Psoas muscle (tissue), 8 donors: Measurements from ENCODE around the gene VILL. TPM values are rescaled to one million over a fixed set of nuclear protein-coding genes. Genes with fewer than 3 reads are reported as not detected.
"Not testable (repeated sequence)": the region's sequence is repeated elsewhere in the genome, so short reads cannot be mapped to it uniquely, and the experiment has no call there.

Experiments
- ATAC-seq, 4 donors: fragments of 200-7000 bp; cut with Tn5 transposase; one replicate each; pipeline ENCODE4 v1.9.1; 2020; ENCODE audit warnings: moderate library complexity in 3 of 4, mild to moderate bottlenecking in 2 of 4
- DNase-seq, 2 donors: peaks; one replicate each; pipeline ENCODE4 v3.0.0-alpha.2; 2020
- H3K27ac ChIP-seq: fragments of 200-600 bp; one replicate; pipeline ENCODE4 v1.8.0; 2022
- H3K27me3 ChIP-seq, 3 donors: fragments of 200-600 bp in 1 of 3; one replicate each; pipeline versions ENCODE4 v1.6.1 to v1.8.0; 2013 to 2022; ENCODE audit warnings: low read length in 2 of 3, mild to moderate bottlenecking in 2 of 3, moderate library complexity in 1 of 3; ENCODE audit not compliant: insufficient read depth in 3 of 3
- H3K36me3 ChIP-seq, 2 donors: fragments of 200-600 bp in 1 of 2; one replicate each; pipeline versions ENCODE4 v1.6.1 to v1.8.0; 2013 to 2022; ENCODE audit warnings: low read depth in 1 of 2, mild to moderate bottlenecking in 1 of 2, moderate library complexity in 1 of 2; ENCODE audit not compliant: insufficient read depth in 1 of 2
- H3K4me1 ChIP-seq: fragments of 200-600 bp; one replicate; pipeline ENCODE4 v1.8.0; 2022
- H3K4me3 ChIP-seq: fragments of 200-600 bp; one replicate; pipeline ENCODE4 v1.8.0; 2022; ENCODE audit warnings: mild to moderate bottlenecking
- H3K9me3 ChIP-seq: fragments of 200-600 bp; one replicate; pipeline ENCODE4 v1.8.0; 2022
- WGBS, 3 donors: extraction: QIAGEN DNeasy Blood & Tissue Kit; methylation state at CpG; one replicate each; pipeline versions ENCODE4 v1.1.6 to v1.1.7; 2013; 5-methylcytosine and 5-hydroxymethylcytosine counted together
- intact Hi-C, 2 donors: fragments of 100-400 bp; cut with DNase I; formaldehyde crosslinking; loops; one replicate each; pipeline versions ENCODE4 v1.11.0 to v1.14.2; 2022
- polyA plus RNA-seq, 3 donors: library from polyadenylated mRNA; stranded (reverse); fragments of 200-250 nt; gene quantifications; one replicate each; pipeline ENCODE4 v1.2.3, GENCODE V29; 2013
- total RNA-seq, 4 donors: library from RNA; stranded (reverse); fragmentation: NEBNext Ultra II Directional in 2 of 4; extraction: Animal tissue kit (Norgen Biotek cat#: 25700) in 2 of 4; gene quantifications; one replicate each; pipeline versions ENCODE4 v1.2.1 to v1.2.4, GENCODE V29; 2021 to 2023
- TF ChIP-seq, protein P1 (sequence below): fragments of 200-600 bp; IDR thresholded peaks from one replicate; pipeline ENCODE4 v1.8.0; 2022; ENCODE audit warnings: antibody characterized with exemption
- donor health status: healthy with polysubstance abuse.
- donor health status: DM: no; HTN: no; CAD: no; lungs with moderate emphysema.
- donor health status: Bipolar disorder and iron deficiency.
- donor health status: healthy.
- donor health status: DM: yes; HTN: yes; CAD: no.
- donor health status: DM: no; HTN: no; CAD: no.
- donor health status: DM: no; HTN: no; CAD: no.
- donor health status: DM: yes; HTN: yes; CAD: no.

Gene VILL
- total and polyA plus RNA-seq, 7 donors: 0.65 to 2.1 (median 0.92) TPM

DNA sequence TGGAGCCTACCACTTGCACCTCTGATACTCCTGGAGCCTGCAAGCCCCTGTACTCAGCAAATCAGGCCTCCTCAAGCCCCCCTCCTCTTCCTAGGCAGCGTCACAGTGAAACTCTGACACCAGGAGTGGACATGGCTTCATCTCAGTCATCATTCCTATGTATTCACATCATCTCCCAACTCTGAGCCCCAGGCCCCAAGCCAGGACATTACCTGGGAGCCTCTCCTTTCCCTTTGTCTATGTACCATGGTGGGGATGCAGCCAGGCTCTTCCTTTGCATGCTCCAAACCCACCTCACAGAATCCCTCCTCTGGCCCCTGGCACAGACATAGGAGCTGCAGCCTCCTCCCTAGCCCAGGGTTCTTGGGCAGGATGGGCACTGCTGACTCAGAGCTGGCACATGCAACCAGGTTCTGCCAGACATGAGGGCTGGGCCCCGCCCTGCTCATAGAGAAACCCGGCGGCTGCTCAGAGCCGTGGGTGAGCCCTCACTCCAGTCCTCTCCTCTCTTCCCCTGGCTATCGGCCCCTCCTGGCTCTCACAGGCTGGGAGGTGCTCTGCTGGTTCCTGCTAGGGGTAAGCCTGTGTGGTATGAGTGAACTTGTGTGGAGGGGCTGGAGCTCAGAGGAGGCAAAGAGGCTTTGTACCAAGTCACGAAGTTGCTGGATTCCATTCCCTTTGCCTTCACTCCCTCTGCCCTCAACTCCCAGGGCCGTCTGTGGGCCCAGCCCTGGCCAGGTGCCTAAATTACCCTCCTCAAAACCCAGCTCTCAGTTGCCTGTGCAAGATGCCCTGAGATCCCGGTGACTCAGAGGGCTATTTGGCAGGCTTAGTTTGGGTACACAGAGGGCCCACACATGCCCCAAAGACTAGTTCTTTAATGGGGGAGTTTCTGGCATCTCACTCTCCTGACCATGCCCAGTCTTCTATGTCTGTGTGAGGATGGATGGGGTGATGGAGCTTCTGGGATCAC lies 40.7 kb downstream of the VILL start:
- ATAC-seq: peak; percentile 33 to 69 (median 52)
- intact Hi-C loops: no loop called here
- TF ChIP-seq, protein P1, sequence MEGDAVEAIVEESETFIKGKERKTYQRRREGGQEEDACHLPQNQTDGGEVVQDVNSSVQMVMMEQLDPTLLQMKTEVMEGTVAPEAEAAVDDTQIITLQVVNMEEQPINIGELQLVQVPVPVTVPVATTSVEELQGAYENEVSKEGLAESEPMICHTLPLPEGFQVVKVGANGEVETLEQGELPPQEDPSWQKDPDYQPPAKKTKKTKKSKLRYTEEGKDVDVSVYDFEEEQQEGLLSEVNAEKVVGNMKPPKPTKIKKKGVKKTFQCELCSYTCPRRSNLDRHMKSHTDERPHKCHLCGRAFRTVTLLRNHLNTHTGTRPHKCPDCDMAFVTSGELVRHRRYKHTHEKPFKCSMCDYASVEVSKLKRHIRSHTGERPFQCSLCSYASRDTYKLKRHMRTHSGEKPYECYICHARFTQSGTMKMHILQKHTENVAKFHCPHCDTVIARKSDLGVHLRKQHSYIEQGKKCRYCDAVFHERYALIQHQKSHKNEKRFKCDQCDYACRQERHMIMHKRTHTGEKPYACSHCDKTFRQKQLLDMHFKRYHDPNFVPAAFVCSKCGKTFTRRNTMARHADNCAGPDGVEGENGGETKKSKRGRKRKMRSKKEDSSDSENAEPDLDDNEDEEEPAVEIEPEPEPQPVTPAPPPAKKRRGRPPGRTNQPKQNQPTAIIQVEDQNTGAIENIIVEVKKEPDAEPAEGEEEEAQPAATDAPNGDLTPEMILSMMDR: no peak
- no peak overlapping the region for H3K4me3 ChIP-seq
- peaks cover 5% of the 10 kb centered on the region for H3K4me1 ChIP-seq
- DNase-seq: peak; percentile 43 to 68
- H3K27me3 ChIP-seq: peaks cover 0 to 5% (median 4%) of the 10 kb centered on the region in 3 donors
- no peak overlapping the region for H3K27ac ChIP-seq
- no peaks in the 10 kb centered on the region for H3K36me3 ChIP-seq
- no peaks in the 10 kb centered on the region for H3K9me3 ChIP-seq
- WGBS, 3 donors: 31 to 51% (median 36%) methylated on average over 9 of the region's 9 CpGs

DNA sequence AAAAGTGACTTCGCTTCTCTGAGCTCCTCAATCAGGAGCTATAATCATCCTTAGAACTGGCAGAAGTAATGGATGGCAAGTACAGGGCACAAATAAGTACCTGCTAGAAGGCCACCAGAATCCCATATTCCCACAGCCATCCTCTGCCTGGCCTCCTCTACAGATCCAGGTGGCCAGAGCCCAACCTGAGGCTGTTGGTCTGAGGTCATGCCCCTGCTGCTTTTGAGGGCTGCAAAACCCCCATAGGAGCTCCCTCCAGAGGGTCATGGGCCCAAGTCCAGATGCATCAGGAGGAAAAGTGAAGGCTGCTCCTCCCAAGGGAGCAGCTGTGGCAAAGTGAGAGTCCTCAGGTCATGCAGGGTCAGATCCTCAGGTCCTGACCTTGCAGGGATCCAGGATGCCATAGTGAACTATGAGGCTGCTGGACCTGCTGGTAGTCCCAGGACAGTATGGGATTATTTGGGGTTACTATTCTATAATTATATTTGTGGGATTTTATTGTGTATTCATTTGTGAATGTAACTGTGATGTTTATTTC lies 41.8 kb downstream of the VILL start:
- Histone ChIP-seq H3K4me1 (peaks cover 5% of the 10 kb centered on the region), H3K4me3 (no peak overlapping the region), H3K27ac (no peak overlapping the region), H3K27me3 (peaks cover 0 to 5% (median 4%) of the 10 kb centered on the region in 3 donors), H3K9me3 (no peaks in the 10 kb centered on the region), H3K36me3 (no peaks in the 10 kb centered on the region)
- WGBS, 3 donors: 94 to 100% (median 97%) methylated on average over 1 of the region's 1 CpG
- TF ChIP-seq, protein P1: no peak
- ATAC-seq (no peak), DNase-seq (no peak)
- intact Hi-C loops: no loop called here

DNA sequence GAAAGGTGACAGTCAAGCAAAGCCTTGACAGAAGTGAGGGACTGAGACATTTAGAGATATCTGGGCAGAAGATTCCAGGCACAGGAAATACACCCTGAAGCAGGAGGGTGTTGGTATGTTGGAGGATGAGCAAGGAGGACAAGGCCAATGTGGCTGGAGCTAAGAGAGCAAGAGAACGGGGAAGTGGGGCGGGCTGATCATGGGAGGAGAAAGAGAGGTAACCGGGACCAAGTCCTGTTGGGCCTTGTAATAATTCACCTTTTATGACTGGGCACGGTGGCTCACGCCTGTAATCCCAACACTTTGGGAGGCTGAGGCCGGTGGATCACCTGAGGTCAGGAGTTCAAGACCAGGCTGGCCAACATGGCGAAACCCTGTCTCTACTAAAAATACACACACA lies 43.0 kb downstream of the VILL start:
- H3K27ac ChIP-seq, H3K4me1 ChIP-seq, intact Hi-C loops, DNase-seq, H3K9me3 ChIP-seq, ATAC-seq, H3K4me3 ChIP-seq, H3K36me3 ChIP-seq, H3K27me3 ChIP-seq: not testable (repeated sequence)
- WGBS, 3 donors: 88 to 94% (median 90%) methylated on average over 6 to 7 of the region's 7 CpGs

DNA sequence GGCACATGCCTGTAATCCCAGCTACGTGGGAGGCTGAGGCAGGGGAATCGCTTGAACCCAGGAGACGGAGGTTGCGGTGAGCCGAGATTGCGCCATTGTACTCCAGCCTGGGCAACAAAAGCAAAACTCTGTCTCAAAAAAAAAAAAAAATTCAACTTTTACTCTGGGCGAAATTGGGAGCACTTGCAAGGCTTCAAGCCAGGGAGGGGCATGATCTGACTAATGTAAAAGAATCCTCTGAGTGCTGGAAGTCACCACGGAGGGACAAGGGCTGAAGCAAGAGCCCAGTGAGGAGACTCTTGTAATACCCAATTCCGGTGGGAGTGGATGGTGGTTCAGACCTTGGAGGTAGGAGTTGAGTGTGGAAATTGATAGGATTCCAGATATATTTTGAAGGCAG lies 43.7 kb downstream of the VILL start:
- H3K4me1 ChIP-seq, H3K9me3 ChIP-seq, DNase-seq, H3K27ac ChIP-seq, H3K4me3 ChIP-seq, H3K36me3 ChIP-seq, intact Hi-C loops, ATAC-seq: not testable (repeated sequence)
- H3K27me3 ChIP-seq: peaks cover 0 to 12% (median 4%) of the 10 kb centered on the region in 3 donors
- 87 to 92% (median 88%) methylated on average over 9 of the region's 9 CpGs for WGBS, 3 donors

DNA sequence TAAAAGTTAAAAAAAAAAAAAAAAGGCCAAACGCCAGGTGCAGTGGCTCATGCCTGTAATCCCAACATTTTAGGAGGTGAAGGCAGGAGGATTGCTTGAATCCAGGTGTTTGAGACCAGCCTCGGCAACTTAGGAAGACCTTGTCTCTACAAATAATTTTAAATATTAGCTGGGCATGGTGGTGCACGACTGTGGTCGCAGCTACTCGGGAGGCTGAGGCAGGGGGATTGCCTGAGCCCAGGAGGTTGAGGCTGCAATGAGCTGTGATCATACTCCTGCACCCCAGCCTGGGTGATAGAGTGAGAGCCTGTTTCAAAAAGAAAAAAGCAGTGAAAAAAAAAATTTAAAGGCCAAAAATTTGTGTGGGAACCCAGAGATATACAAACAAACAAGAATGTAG lies 45.7 kb downstream of the VILL start:
- 81 to 95% (median 83%) methylated on average over 5 of the region's 5 CpGs for WGBS, 3 donors
- H3K9me3 ChIP-seq: no peaks in the 10 kb centered on the region
- peaks cover 0 to 22% (median 2%) of the 10 kb centered on the region in 3 donors for H3K27me3 ChIP-seq
- intact Hi-C loops: no loop called here
- no peak overlapping the region for H3K27ac ChIP-seq
- no peaks in the 10 kb centered on the region for H3K36me3 ChIP-seq
- DNase-seq (no peak), ATAC-seq (no peak)
- H3K4me3 ChIP-seq: no peak overlapping the region
- TF ChIP-seq, protein P1: no peak
- H3K4me1 ChIP-seq: no peaks in the 10 kb centered on the region
